ENCODE results near the gene RPS29.
"Not testable (repeated sequence)": the region's sequence is repeated elsewhere in the genome, so short reads cannot be mapped to it uniquely, and the experiment has no call there.

The RPS29 gene

DNA sequence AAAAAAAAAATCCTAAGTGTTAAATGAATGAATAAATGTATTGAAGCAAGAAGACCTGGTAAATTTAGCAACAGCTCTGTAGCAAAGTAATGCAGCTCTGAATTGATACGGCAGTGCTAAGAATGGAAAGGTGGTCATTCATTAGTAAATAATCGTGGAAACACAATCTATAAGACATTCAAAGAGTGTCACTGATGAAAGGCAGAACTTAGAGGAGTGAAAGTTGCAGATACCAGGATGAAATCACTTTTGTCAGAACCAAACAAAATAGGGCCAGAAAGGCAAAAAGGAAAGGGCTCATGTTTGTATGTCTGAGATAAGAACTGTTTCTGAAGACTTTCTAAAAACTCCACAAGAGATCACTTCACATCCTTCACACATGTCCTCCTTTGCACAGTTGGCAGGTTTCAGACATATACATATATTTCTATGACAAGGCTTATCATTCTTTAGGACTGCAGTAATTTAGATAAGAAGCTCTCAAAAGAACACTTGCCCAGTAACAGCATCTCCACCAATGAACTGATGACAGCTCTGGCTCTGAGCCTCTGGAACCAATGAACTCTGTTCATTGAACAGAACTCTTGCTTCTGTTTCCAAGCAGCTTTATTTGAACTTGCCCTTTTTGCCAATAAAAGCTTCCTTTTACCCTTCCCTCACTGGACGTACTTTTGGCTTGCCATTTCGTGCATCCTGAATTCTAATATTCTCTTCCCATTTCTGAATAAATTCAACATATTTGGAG, 8.3 kb upstream of the RPS29 start:
- DNase-seq (ENCODE audit: insufficient read length, low spot score) = no peak
- TF ChIP-seq, protein P1, sequence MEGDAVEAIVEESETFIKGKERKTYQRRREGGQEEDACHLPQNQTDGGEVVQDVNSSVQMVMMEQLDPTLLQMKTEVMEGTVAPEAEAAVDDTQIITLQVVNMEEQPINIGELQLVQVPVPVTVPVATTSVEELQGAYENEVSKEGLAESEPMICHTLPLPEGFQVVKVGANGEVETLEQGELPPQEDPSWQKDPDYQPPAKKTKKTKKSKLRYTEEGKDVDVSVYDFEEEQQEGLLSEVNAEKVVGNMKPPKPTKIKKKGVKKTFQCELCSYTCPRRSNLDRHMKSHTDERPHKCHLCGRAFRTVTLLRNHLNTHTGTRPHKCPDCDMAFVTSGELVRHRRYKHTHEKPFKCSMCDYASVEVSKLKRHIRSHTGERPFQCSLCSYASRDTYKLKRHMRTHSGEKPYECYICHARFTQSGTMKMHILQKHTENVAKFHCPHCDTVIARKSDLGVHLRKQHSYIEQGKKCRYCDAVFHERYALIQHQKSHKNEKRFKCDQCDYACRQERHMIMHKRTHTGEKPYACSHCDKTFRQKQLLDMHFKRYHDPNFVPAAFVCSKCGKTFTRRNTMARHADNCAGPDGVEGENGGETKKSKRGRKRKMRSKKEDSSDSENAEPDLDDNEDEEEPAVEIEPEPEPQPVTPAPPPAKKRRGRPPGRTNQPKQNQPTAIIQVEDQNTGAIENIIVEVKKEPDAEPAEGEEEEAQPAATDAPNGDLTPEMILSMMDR (IDR thresholded peaks at IDR 0.05; ENCODE audit: insufficient read depth, missing control alignments) = no peak
- FAIRE-seq = no peak

DNA sequence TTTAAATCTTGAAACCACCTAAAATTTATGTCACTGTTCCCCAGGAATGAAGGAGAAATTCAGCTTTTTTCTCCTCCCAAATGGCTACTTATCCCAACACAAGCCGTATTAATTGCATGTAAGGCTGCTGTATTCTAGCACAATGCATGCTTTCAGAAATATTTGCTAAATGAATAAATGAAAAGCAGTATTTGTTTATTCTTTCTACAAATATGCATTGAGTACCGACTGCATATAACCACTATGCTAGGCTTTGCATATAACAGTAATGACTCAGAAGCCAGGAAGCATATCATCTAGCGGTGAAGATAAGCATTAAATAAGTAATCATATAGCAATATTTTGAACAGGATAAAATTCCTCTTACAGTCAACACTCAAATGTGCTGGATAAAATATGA, 6.8 kb upstream of the RPS29 start:
- FAIRE-seq (no peak), DNase-seq (ENCODE audit: insufficient read length, low spot score) (no peak)
- TF ChIP-seq, protein P1 (IDR thresholded peaks at IDR 0.05; ENCODE audit: insufficient read depth, missing control alignments) = no peak

DNA sequence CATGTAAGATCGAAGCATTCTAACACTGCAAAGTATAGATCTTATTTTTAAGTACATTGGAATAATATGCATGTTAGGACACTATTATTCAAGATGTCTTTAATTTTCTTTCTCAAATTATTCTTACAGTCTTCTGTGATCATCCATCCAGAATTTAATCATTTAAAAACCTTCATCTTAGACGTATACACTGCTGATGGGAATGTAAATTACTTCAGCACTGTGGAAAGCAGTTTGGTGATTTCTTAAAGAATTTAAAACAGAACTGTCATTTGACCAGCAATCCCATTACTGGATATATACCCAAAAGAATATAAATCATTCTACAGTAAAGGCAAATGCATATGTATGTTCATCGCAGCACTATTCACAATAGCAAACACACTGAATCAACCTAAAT, 3.2 kb upstream of the RPS29 start:
- FAIRE-seq = no peak
- DNase-seq (ENCODE audit: insufficient read length, low spot score) = no peak
- TF ChIP-seq, protein P1 (IDR thresholded peaks at IDR 0.05; ENCODE audit: insufficient read depth, missing control alignments) = no peak

DNA sequence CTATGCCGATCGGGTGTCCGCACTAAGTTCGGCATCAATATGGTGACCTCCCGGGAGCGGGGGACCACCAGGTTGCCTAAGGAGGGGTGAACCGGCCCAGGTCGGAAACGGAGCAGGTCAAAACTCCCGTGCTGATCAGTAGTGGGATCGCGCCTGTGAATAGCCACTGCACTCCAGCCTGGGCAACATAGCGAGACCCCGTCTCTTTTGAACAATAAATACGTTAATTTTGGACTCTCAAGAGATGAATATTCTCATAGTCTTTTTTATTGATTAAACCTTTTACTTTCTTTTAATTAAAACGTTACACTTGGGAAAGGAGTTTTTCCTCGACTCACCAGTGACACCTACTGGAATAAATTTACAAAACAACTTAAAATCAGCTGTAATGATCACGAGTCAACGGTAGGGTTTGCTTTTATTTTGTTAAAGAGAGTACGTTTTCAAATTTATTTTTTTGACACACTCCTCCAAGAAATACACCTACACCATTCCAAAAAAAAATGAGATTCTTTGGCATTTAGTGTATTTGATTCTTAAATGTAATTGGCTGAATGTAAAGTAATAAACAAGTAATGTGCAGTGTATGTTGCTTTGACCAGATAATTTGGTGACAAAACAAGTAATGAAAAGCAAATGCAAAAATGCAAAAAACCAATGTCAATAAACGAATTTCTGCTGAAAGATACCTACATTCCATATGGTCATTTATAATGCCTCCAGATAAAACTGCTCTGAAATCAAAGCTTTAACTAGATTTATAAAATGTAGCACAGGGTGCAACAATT, 687 bp upstream of the RPS29 start:
- no peak for DNase-seq (ENCODE audit: insufficient read length, low spot score)
- FAIRE-seq = no peak
- TF ChIP-seq, protein P1 (IDR thresholded peaks at IDR 0.05; ENCODE audit: insufficient read depth, missing control alignments) = peak; percentile 90

DNA sequence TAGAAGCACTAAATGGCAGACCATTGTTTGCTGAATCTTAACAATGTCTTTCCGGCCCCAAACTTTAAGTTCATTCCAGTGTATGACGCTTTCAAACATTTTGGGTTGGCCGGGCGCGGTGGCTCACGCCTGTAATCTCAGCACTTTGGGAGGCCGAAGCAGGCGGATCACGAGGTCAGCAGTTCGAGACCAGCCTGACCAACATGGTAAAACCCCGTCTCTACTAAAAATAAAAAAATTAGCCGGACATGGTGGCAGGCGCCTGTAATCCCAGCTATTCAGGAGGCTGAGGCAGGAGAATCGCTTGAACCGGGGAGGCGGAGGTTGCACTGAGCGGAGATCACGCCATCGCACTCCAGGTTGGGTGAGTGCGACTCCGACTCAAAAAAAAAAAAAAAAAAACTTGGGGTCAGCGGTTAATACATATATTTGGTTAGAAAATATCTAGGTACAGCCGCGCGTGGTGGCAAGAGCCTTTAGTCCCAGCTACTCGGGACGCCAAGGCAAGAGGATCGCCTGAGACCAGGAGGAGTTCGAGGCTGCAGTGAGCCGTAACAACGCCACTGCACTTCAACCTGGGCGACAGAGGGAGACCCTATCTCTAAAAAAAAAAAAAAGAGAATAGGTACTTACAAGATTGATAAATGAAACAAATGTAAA, 1.1 kb downstream of the RPS29 start:
- not testable (repeated sequence) for FAIRE-seq; DNase-seq (ENCODE audit: insufficient read length, low spot score)

DNA sequence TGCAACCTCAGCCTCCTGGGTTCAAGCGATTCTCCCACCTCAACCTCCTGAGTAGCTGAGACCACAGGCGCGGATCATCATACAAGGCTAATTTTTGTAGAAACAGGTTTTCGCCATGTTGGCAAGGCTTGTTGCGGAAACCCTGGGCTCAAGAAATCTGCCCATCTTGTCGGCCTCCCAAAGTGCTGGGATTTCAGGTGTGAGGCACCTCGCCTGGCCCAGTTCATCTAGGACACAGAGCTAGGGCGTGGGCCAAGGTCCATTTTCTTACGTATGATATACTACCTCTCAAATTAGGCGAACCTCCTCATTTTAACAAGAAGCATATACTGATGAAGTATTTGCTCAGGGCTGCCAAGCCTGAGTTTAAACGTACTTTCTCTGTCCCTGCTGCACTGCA, 2.1 kb downstream of the RPS29 start:
- DNase-seq (ENCODE audit: insufficient read length, low spot score) = no peak
- TF ChIP-seq, protein P1 (IDR thresholded peaks at IDR 0.05; ENCODE audit: insufficient read depth, missing control alignments) = no peak

DNA sequence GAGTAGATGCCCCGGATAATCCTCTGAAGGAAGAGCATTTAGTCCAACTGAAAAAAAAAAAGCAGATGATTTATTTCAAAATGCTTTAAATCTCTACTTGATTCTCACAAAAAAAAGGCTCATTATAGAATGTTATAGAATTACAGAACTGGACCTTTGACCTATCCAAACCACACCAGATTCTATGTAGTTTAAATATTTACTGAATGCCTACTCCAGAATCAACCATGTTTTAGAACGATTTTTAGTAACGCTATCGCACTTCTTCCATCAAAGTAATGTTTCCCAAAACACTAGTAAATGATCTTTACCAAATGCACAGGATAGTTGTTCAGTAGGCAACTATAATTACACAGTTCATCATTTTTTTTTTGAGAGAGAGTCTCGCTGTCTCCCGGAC, 2.6 kb downstream of the RPS29 start:
- TF ChIP-seq, protein P1 (IDR thresholded peaks at IDR 0.05; ENCODE audit: insufficient read depth, missing control alignments) = no peak
- FAIRE-seq = no peak

More for the DNA sequence above, 2.1 kb downstream of the RPS29 start:
- FAIRE-seq = no peak

More for the DNA sequence above, 2.6 kb downstream of the RPS29 start:
- DNase-seq (ENCODE audit: insufficient read length, low spot score) = no peak

Measured in D721Med (cell line).